ENCODE results near the gene MBOAT2. TPM values are rescaled to one million over a fixed set of nuclear protein-coding genes. Genes with fewer than 3 reads are reported as not detected.
A peak's percentile ranks its signal among the peaks of the same experiment; 100 is the strongest.

Gene MBOAT2
- total and polyA plus RNA-seq, 11 donors: 4.5 to 34.9 (median 16.1) TPM

DNA sequence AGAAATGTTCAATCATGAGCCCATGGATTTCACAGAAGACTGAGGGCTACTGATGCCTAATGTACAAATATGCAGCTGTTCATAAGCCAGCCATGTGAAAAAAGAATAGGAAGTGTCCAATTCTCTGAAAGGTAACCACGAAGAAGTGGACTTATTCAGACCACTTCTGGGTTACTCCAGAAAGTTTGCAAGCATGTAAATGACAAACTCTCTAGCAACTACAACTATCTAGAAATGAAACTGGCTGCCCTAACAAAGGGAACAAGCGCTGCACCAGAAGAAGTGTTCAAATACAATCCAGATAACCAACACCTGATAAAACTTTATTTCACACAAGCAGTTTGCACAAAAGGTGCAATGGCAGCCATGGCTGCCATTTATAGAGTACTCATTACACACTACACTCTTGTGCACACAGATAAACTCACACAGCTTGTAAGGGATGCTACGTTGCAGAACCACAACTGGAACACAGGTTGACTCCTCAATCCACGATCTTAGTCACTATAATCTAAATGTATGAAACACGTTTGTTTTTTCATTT is 13.9 kb downstream of the MBOAT2 start:
- 89 to 92% (median 89%) methylated on average over 5 of the region's 5 CpGs for WGBS, 4 donors
- Histone ChIP-seq H3K27ac (no peak overlapping the region), H3K4me1 (peaks cover 0 to 4% (median 0%) of the 10 kb centered on the region in 12 donors), H3K9me3 (no peaks in the 10 kb centered on the region), H3K4me3 (no peak overlapping the region), H3K27me3 (no peaks in the 10 kb centered on the region), H3K36me3 (no peaks in the 10 kb centered on the region)
- intact Hi-C loops (cut with DNase I): no loop called here
- no peak for DNase-seq
- ATAC-seq: no peak
- TF ChIP-seq CTCF (IDR thresholded peaks at IDR 0.05) (no peak), POLR2A (IDR thresholded peaks at IDR 0.05) (no peak)

DNA sequence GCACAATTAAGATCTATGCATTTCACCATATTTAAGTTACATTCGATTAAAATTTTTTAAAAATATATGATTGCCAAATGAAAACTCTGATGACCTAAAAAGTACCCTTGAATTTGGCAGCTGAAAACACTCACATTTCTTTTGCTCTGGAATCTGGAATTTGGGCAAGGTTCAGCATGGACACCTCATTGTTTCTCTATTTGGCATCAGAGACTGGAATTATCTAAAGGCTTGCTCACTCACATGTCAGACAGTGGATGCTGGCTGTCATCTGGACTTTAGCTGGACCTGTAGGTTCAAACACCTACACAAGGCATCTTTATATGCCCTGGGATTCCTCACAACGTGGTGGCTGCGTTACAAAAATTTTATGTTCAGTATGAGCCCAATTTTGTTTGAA is 16.1 kb downstream of the MBOAT2 start:
- Histone ChIP-seq H3K9me3 (peaks cover 0 to 7% (median 0%) of the 10 kb centered on the region in 12 donors), H3K4me3 (no peak overlapping the region), H3K36me3 (no peaks in the 10 kb centered on the region), H3K27me3 (no peaks in the 10 kb centered on the region), H3K4me1 (peaks cover 0 to 9% (median 0%) of the 10 kb centered on the region in 12 donors), H3K27ac (no peak overlapping the region)
- intact Hi-C loops (cut with DNase I): no loop called here
- no peak for TF ChIP-seq CTCF (IDR thresholded peaks at IDR 0.05)
- no peak for TF ChIP-seq POLR2A (IDR thresholded peaks at IDR 0.05)
- WGBS, 4 donors: 78 to 88% (median 81%) methylated on average over 3 of the region's 3 CpGs
- ATAC-seq (no peak), DNase-seq (no peak)

DNA sequence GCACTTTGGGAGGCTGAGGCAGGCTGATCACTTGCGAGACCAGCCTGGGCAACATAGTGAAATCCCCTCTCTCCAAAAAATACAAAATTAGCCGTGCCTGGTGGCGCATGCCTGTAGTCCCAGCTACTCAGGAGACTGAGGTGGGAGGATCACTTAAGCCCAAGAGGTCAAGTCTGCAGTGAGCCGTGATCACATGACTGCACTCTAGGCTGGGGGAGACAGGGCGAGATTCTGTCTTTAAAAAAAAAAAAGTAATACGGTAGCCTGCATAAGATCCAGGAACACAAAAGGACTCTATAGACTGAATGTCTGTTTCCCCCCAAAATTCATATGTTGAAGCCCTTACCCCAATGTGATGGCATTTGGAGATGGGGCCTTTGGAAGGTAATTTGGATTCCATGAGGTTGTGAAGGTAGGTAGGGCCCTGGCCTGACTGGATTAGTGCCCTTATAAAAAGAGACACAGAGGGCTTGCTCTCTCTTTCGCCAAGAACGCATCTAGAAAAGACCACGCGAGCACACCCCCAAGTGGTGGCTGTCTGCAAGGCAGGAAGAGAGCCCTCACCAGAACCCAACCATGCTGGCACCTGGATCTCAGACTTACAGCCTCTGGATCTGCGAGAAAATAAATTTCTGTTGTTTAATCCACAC is 17.0 kb downstream of the MBOAT2 start:
- TF ChIP-seq CTCF (IDR thresholded peaks at IDR 0.05): peak in 1 of 12 donors; percentile 14
- no peak for TF ChIP-seq POLR2A (IDR thresholded peaks at IDR 0.05)
- H3K9me3 ChIP-seq: peaks cover 0 to 9% (median 0%) of the 10 kb centered on the region in 12 donors
- intact Hi-C loops (cut with DNase I): no loop called here
- DNase-seq (no peak), ATAC-seq (no peak)
- peaks cover 0 to 9% (median 0%) of the 10 kb centered on the region in 12 donors for H3K4me1 ChIP-seq
- WGBS, 4 donors: 93 to 95% (median 94%) methylated on average over 11 of the region's 11 CpGs
- H3K27ac ChIP-seq: no peak overlapping the region
- no peaks in the 10 kb centered on the region for H3K36me3 ChIP-seq
- no peak overlapping the region for H3K4me3 ChIP-seq
- no peaks in the 10 kb centered on the region for H3K27me3 ChIP-seq

DNA sequence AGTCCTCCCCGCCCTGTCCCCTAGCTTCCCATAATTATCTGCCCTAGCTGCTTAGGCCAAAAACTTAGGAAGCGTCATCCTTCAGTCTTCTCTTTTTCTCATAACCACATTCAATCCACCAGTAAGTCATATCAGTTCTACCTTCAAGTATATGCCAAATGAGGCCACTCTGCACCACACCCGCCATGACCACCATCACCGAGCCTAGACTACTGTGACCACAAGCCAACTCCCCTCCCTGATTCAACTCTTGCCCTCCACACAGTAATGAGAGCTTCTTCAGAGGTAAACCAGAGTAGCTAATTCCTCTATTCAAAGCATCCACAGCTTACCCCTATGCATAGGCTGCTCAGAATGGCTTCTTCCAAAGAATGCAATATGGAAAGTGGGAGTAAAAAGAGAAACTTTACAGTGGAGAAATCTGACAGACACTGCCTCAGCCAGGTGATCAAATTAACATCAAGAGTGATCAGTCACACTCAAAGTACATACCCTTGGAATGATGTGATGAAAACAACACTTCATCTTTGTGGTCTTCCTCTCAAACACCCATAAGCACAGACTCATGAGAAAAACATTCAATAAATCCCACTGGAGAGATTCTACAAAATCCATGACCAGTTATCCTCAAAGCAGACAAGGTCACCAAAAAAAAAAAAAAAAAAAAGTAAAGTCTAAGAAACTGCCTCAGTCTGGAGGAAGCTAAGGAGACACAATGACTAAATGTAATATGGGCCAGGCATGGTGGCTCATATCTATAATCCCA is 17.7 kb downstream of the MBOAT2 start:
- ATAC-seq: no peak
- H3K36me3 ChIP-seq: no peaks in the 10 kb centered on the region
- no peaks in the 10 kb centered on the region for H3K27me3 ChIP-seq
- no peak for DNase-seq
- H3K9me3 ChIP-seq: peaks cover 0 to 9% (median 0%) of the 10 kb centered on the region in 12 donors
- intact Hi-C loops (cut with DNase I): no loop called here
- H3K27ac ChIP-seq: no peak overlapping the region
- H3K4me1 ChIP-seq: peaks cover 0 to 9% (median 0%) of the 10 kb centered on the region in 12 donors
- TF ChIP-seq POLR2A (IDR thresholded peaks at IDR 0.05) (no peak), CTCF (IDR thresholded peaks at IDR 0.05) (no peak)
- H3K4me3 ChIP-seq: no peak overlapping the region
- 89 to 96% (median 90%) methylated on average over 4 of the region's 4 CpGs for WGBS, 4 donors
